Activated naive CD4-positive, alpha-beta T cell treated with Interleukin-2 at 50 U/mL for 16 hours (primary cell): Measurements from ENCODE around the gene GSTCD.
"Not testable (repeated sequence)": the region's sequence is repeated elsewhere in the genome, so short reads cannot be mapped to it uniquely, and the experiment has no call there.

ENCODE experiments used
- DNase-seq: peaks from one replicate; pipeline ENCODE4 v3.0.0-alpha.2; 2020

Gene GSTCD

DNA sequence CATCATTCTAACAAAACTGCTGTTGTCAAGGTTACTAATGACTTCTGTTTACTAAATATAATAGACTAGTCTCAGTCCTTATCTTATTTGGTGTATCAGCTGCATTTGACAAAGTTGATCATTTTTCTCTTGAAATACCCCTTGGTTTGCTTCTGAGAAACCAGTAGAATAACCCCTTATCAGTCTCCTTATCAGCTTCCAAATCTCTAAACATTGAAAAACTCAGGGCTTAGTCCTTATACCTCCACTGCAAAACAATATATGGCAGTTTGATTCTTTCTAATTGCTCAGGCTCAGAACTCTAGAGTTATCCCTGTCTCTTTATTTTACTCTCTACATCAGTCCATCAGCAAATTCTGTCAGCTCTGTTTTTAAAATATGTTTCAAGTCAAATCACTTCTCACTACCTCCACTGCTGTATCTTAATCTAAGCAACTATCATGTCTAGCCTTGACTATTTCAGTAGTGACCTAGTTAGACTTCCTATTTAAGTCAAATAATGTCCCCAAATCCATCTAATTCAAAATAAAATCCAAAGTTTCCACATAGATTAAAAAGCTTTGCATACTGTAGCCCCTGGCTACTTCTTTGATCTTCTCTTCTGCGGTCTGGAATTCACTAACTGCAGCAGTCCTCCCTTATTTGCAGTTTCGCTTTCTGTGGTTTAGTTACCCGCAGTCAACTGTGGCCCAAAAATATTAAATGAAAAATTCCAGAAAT lies 99.6 kb downstream of the GSTCD start:
- DNase-seq, result no peak

DNA sequence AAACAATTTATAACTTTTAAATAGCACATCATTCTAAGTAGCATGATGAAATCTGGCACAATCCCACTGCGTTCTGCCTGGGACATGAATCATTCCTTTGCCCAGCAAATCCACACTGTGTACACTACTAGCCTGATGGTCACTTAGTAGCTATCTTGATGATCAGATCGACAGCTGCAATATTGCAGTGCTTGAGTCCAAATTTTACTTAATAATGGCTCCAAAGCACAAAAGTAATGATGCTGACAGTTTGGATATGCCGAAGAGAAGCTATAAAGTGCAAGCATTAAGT lies 100.1 kb downstream of the GSTCD start:
- DNase-seq, result no peak

DNA sequence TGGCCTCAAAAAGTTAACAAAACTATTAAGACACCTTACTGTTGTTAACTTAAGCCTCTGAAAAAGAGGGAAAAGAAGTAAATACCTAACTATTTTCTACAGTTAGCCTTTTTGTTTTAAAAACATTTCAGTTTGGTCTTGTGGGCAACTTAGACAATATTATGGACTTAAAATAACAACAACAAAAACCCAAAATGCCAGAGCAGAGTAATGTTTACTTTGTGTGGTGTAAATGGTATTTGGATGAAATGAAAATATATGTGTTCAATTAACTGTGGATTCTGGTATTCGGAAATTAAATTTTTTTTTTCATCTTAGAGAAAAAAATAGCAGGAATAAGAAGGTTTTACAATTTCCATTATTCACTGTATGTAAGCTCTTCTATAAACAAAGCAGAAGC lies 107.1 kb downstream of the GSTCD start:
- no peak for DNase-seq

DNA sequence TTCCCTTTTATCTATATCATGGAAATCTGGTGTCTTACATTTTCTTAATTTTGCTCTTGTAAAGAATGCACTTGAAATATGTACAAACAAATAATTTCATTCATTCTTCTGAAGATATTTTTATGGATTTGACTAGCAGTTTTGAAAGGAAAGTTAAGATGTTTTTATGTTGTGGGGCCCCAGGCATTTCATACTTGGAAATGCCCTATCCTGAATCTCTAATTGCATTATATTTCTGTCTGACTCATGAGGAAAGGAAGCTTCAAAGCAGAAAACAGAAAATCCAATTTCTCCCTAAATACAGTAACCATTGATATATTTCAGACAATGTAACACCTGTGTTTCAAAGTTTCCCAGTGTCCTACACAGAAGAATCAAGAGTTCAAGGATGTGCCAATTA lies 113.5 kb downstream of the GSTCD start:
- no peak for DNase-seq

DNA sequence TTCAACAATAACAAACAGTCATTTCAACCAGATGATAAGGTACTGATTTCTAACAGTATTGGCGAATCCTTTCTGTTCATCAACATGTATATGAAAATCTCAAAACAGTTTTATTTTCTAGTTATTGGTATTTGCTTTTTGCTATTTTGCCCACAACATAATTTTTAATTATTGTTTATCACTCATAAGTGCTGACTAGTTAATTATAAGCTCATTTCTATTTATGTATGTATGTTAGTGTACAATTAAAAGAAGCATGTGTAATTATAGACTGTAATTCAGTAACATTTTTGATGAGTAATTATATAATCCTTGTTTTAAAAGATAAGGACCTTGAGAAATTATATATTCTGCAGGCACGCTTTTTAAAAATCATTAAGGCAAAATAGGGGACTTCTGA lies 119.5 kb downstream of the GSTCD start:
- DNase-seq, result no peak

DNA sequence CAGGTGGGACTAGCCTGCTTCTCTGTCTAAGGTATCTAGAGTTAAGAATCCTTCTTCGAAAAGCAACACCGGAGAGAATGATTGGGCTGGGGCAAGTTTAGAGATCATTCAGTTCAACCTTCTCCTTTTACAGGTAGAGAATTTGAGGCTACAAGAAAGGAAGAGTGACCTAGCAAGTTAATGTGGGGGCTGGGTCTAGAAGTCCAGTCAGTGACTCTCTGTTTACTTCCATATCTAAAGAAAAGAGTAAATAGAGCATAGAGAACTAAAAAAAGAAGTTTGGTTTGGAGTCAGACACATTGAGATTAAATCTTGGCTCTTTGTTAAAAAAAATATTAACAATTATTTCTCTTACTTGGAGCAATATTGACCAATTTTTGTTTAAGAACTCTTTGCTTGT lies 122.6 kb downstream of the GSTCD start:
- no peak for DNase-seq

DNA sequence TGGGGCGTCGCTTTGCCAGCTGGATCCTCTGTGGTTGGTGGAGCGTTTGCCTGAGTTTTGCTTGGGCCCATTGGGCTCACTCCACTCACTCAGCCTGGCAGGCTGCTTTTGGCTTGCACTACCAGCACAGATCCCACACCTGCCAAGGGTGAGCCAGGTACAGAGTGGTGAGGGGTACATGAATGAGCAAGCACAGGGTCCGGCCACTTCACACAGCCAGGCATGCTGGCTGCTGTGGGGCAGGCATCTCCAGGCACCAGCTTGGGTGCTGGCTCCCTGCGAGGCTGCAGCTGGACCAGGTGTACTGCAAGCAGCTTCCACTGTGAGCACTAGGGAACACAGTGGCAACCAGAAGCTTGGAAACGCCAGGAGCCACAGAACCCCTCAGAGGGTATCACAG lies 126.6 kb downstream of the GSTCD start:
- no peak for DNase-seq

DNA sequence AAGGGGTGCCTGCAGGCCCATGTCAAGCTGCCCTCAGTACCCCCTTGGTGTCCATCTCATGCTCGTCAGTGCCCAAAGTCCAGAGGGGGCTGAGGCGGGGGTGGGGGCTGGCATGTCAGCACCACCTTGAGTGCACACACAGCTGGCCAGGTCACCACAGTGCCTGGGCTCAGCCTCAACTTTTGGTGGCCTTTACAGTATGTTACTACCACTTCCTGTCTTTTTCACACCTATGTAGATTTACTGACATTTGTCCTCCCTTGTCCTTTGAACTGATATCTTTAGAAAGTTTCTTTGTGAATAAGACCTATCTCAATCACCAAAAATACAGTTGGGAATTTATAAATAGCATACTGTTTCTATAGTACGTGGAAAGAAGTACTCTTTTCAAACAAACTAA lies 128.0 kb downstream of the GSTCD start:
- no peak for DNase-seq

DNA sequence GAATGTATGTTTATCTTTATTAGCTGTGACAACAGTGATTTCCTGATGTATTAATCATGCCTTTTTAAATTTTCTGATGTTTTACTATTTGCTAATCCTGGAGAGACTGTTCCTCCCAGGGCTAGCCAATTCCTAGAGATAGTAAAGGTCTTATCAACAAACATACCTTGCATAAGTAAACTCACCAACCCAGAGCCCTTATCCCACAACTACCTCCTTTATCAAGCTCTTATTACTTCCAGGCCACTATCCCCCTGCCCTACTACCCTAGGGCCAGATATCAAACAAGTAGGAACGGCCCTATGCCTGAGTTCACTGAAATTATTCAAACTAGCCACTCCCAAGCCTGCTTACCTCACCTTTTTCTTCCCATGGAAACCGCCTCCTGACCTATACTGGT lies 128.5 kb downstream of the GSTCD start:
- no peak for DNase-seq

DNA sequence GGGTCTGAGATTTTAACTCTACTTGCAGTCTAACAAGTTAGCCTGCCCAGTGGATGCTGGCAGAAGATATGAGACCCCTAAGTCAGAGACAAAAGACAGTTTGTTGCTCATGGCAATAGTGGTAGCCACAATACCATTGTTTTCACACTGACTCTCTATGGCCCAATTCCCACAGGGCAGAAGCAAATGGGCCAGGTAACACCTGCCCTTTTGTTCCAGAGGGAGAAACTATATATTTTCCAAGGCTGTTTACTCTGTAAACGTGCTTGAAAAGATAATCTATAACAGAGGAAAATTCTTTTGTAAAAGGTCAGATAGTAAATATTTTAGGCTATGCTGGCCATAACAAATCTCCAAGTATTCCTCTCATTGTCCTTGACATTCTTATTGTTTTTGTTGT lies 129.5 kb downstream of the GSTCD start:
- DNase-seq, result no peak

DNA sequence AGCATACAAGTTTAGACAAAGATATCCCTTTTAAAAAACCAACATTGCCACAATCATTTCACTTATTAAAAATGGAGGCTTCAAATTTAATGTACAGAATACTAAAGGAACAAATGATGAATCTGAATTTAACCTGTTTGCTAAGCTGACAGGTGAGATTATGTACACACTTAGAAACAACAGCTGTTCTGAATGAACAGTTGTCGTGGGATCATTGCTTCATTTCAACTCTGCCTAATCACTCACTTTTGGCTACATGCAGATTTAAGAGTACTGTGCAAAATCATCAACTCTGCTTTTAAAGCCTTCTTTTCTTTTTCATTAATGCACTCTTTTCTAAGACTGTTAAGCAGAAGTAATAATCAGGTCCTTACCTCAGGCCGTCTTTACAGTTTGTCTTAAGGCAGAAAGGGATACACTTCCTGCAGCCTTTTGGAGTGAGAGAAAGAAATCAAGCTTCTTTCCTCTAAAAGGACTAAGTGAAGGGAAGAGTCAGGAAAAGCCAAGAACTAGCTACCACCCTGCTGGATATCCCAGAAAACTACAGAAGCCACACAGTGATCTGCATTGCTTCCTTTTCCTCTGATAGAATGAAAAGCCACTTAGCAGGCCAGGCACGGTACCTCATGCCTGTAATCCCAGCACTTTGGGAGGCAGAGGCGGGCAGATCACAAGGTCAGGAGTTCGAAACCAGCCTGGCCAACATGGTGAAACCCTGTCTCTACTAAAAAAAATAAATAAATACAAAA lies 132.0 kb downstream of the GSTCD start:
- no peak for DNase-seq

DNA sequence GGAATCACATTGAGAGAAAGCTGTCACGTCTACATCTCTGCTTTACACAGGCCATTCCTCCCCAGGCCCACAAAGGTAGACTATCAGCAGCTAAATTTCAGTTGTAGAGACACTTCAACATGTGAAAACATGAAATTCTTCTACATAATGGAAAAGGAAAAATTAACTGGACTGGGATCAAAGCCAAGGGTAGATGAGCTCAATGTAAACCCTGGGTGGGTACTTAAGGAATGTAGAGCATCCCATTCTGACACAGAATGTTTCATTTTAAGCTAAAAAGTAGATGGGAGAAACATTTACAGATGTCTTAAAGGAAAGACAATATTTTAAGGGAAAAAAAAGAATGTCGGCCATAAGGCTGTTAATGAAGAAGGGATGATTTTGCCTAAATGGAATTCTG lies 135.4 kb downstream of the GSTCD start:
- DNase-seq, result no peak

DNA sequence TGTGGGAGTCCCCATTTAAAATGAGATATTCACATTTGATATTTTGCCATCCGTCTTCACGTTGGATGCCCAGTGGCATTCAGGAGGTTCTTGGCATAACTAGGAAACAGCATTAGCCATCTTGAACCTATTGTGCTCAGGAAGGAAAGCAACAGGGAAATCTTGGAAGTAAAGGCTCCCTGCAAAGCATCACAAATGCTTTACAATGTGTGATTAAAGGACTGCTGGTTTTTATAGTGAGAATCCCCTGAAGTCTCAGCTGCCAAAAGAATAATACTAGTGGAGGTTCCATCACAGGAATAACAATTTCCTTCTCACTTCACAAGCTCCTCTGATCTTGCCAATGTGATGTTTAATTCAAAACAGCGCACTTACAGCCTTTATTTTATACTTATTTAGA lies 137.0 kb downstream of the GSTCD start:
- no peak for DNase-seq

DNA sequence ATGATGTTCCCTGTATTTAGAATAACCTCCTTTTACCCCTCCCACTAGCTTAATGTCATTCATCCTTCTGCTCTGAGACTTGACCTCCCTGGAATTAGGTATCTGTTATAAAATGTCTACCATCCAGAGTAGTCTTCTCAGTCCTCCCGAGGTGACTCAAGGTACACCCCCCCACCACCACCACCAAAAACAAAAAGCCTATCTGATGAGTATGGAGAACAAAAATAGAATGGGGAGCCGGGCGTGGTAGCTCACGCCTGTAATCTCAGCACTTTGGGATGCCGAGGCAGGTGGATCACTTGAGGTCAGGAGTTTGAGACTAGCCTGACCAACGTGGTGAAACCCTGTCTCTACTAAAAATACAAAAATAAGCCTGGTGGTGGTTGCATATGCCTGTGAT lies 139.8 kb downstream of the GSTCD start:
- DNase-seq, result not testable (repeated sequence)

DNA sequence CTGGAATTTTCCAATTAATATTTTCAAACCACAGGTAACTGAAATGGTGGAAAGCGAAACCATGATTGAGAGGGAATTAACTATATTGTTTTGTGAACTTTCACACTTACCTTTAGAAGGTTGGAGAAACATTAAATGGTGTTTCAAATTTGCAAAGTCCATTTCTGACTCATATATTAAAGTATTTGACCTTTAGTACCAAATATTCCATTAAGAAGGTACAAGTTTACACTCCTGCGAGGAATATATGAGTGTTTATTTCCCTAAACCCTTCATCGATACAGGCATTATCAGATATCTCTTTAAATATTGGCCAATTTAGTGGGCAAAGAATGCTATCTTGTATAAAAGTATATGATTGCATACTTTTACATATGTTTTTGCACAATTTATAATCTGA lies 142.6 kb downstream of the GSTCD start:
- no peak for DNase-seq

DNA sequence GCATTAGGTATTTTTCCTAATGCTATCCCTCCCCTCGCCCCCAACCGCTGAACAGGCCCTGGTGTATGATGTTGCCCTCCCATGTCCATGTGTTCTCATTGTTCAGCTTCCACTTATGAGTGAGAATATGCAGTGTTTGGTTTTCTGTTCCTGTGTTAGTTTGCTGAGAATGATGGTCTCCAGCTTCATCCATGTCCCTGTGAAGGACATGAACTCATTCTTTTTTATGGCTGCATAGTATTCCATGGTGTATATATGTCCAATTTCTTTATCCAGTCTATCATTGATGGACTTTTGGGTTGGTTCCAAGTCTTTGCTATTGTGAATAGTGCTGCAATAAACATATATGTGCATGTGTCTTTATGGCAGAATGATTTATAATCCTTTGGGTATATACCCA lies 143.6 kb downstream of the GSTCD start:
- not testable (repeated sequence) for DNase-seq

DNA sequence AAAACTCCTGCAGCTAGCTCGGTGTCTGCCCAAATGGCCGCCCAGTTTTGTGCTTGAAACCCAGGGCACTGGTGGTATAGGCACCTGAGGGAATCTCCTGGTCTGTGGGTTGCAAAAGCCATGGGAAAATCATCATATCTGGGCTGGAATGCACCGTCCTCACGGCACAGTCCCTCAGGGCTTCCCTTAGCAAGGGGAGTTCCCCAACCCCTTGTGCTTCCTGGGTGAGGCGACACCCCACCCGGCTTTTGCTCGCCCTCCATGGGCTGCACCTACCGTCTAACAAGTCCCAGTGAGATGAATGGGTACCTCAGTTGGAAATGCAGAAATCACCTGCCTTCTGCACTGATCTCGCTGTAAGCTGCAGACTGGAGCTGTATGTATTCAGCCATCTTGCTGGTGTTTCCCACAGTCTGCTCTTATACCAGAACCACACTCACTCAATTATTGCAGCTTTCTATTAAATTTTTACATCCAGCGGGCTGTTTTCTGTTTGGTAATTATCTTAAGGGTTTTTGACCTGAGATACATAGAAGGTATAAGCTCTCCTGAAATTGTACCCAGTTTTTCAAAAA lies 150.0 kb downstream of the GSTCD start:
- DNase-seq, result no peak

DNA sequence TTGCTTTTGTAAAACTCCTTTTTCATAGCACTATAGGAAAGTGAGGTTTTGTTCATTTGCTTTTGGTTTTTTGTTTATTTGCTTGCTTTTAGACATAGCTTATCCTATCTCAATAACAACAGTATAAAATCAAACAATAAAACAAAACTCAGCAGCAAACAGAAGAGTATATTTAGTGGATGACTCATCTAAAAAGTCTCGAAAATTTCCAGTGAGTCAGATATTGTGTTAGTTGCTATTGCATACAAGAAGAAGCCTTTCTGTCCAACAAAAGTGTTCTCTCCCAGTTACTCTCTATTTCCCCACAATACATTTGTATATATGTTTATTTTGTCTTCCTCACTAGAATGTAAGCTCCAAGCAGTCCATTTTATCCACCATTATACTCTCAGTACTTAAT lies 150.6 kb downstream of the GSTCD start:
- no peak for DNase-seq

DNA sequence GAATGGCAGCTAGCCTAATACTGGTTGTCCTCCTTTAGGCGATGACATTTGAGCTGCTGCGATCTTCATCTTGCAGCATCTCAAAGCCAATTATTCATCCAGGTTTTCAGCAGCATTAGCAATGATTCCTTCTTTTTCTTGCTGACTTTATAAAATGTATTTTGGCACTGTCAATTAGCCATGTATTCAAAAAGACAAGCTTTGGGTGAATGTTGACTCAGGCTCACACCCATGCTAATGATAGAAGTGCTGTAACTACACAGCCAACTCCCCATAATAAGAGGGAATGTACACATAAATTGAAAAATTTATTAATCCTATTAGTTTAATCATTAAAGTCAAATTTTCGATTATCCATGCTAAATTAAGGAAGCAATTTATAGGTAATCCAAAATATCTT lies 162.4 kb downstream of the GSTCD start:
- DNase-seq, result no peak

DNA sequence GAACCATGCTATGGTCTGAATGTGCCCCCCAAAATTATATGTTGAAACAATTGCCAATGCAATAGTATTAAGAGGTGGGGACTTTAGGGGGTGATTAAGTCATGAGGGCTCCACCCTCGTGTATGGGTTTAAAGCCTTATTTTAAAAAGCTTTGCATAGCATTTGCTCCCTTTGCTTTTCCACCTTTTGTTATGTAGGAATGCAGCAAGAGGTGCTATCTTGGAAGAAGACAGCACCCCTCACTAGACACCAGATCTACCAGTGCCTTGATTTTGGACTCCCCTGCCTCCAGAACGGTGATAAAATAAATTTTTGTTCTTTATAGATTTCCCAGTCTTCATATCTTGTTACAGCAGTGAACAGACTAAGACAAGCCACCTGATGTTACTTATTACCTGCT lies 163.4 kb downstream of the GSTCD start:
- DNase-seq, result no peak

DNA sequence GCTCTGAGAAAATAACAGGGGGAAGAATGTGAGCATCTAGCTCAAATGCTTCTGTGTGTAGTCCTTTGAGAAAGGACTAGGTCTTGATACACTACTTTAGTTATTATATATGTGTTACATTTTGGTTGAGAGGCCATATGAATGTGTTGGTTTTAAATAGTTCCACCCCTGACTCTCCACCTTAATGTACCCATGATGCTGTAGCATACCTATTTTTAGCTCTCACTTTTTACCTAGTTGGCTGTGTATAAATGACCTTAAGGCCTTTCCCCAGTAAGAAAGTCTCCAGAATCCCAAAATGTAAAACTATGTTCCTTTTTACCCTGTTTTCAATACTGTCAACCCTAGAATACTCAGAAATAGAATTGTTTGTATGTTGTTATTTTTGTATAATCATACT lies 166.6 kb downstream of the GSTCD start:
- no peak for DNase-seq

DNA sequence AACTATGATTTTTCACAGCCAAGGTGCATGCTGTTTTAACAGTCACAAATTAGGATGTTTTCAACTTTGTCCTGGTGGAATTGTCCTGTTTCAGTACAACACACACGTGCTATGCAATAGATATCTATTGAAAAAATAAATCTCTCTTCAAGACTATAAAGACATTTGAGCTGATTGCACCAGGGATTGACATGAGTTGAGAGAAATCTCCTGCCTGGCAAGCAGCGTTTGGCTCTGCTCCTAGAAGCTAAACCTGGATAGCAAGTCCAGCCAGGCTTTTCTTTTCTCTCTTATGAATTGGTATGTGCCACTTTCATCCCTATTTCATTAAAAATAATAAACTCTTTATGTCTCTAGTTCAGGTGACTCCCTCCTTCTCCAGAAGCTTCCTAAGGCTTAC lies 170.1 kb downstream of the GSTCD start:
- no peak for DNase-seq

DNA sequence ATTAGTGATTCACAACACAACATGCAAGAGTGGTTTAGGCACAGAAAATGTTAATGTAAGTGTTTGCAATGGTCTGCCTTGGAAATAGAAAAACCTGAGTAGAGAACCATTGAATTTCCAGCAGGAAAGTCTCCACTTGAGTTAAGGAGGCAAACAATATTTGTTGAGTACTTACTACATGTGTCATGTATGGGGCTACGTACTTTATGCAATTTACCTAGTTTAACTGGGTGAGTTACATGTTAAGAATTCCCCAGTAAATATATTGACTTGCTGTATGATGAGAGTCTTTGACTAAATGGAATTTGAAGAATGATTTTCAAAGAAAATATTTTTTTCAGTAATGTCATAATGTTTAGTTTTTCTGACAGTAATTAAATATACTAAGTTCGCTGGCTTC lies 178.9 kb downstream of the GSTCD start:
- DNase-seq, result no peak

DNA sequence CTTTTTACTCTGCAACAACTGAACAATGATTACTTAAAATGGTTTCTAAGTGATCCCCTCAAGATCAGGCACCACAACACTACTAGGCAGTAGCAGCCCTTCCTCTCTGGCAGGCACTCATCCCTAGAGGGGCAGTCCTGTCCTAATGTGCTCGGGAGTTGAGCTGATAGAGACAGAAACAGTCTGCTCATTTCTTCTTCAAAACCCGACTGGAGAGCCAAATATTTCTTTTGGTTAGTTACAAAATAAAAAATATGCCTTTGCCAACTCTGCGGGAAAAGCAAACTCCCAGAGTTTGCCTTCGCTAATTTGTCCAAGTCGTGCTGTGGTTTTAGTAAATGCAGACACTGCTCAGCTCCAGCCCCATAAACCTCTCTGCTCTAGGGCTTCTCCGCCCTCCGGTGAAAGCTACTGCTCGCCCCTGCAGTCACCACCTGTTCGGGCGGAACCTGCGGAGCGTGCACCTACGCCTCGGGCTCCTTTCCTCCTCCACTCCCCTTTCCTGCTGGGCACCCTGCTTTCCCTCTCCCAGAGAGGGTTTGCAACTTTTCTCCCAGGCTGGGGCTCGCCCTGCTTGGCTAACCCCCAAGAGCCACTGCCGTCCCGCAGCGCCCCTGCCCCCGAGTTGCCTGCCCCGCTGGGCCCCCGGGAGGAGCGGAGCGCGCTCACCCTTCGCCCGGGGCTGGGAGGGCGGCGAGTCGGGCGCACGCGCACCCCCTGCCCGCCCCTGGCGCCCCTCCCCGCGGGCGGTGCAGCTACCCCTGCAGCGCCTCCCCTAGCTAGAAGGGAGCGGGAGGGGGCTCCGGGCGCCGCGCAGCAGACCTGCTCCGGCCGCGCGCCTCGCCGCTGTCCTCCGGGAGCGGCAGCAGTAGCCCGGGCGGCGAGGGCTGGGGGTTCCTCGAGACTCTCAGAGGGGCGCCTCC lies 186.3 kb downstream of the GSTCD start, which contains the start of gene NPNT:
Gene NPNT (plus strand): TSS at position 812 of the 923 bp plus-strand sequence. CDS start 182 bp downstream, outside the sequence.
- DNase-seq, result no peak
